Measurements from ENCODE around the gene F12. TPM values are rescaled to one million over a fixed set of nuclear protein-coding genes. Genes with fewer than 3 reads are reported as not detected.
A peak's percentile ranks its signal among the peaks of the same experiment; 100 is the strongest.

F12 gene
- total and polyA plus RNA-seq, 2 of the 8 experiments (the other 6 are each of a cell fraction or from before 2014, with no cell fraction given), result 6.5 to 7.8 TPM

DNA sequence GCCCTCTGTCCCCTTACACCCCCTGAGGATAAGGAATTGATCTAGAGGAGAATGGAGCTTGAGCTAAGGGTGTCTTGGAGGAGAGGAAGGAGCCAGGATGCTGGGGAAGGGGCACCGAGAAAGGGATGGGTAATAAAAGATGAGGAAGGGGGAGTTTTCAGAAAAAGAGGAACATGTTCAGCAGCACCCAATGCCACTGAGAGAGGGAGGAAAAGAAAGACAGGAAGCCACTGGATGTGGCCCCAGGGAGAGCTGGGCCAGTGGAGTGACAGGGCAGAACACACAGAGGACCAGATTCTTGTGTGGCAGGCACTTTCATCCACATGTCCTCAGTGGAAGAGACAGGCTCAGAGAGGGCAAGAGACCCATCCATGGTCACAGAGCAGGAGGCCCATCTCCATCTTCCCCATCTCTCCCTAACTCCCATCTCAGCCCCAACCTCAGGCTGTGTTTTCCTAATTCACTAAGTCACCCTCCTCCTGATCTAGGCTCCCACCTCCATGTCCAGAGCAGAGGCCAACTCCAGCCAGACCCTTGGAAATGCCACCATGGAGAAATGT, 16.1 kb downstream of the F12 start:
- no peak for FAIRE-seq
- no peak overlapping the region for H2AFZ ChIP-seq (ENCODE audit: low read length)
- H3K36me3 ChIP-seq (ENCODE audit: control insufficient read depth in 2 of 4, insufficient read depth in 4 of 4, low read length in 3 of 4), result no peaks in the 10 kb centered on the region
- POLR2A ChIA-PET (ENCODE audit: partially characterized antibody), result interaction anchor here (1.0 to 4.2 kb wide), 6 partner anchors 10 to 104 kb away, joined by 4 to 16 read pairs (median 4); partner anchors contain the start of genes PDLIM7 and PRR7
- peak overlapping the region; percentile 5; the same call in 1 of the 2 replicates for H2BK5ac ChIP-seq (ENCODE audit: low read depth, low read length)
- H3K23me2 ChIP-seq (ENCODE audit: low read depth, low read length), result no peaks in the 10 kb centered on the region
- H4K5ac ChIP-seq (ENCODE audit: insufficient read length, low read depth, low read length), result no peak overlapping the region
- 89% methylated on average over 1 of the region's 1 CpG; no CpG with 5 or more reads in 1 of the 2 experiments for WGBS, 2 experiments (ENCODE audit: extremely low coverage in 1 of 2, insufficient coverage in 1 of 2, insufficient read length in 1 of 2, insufficient replicate concordance in 2 of 2, low coverage in 1 of 2, low lambda C conversion rate in 2 of 2, missing lambda C conversion rate in 1 of 2)
- no peak for DNase-seq (ENCODE audit: low read depth in 1 of 2, low spot score in 2 of 2)
- peak overlapping the region; percentile 31; the same call in 1 of the 2 replicates for H2BK12ac ChIP-seq (ENCODE audit: low read depth, low read length)
- no peak overlapping the region for H3K18ac ChIP-seq (ENCODE audit: extremely low read depth, low read length)
- H2BK120ac ChIP-seq (replicated peaks; ENCODE audit: low read depth, low read length), result no peak overlapping the region
- H3K4me3 ChIP-seq (ENCODE audit: extremely low read depth in 1 of 4, insufficient read depth in 2 of 4, low read depth in 3 of 4, low read length in 4 of 4), result no peak overlapping the region
- H2AK5ac ChIP-seq (ENCODE audit: low read depth, low read length), result peak overlapping the region; percentile 17; the same call in 1 of the 2 replicates
- no peak overlapping the region for H4K91ac ChIP-seq (replicated peaks; ENCODE audit: insufficient read length, low read length)
- peaks cover 0 to 19% (median 10%) of the 10 kb centered on the region in 4 experiments; a peak in 6 of 7 replicates for H3K27me3 ChIP-seq (replicated peaks in 1 of 4; ENCODE audit: control insufficient read depth in 3 of 4, extremely low read depth in 1 of 4, insufficient read depth in 3 of 4, low read length in 3 of 4)
- peaks cover 0 to 3% (median 0%) of the 10 kb centered on the region in 4 experiments; a peak in 4 of 7 replicates for H3K4me1 ChIP-seq (replicated peaks in 1 of 4; ENCODE audit: control insufficient read depth in 3 of 4, insufficient read depth in 4 of 4, low read length in 3 of 4)
- H3K27ac ChIP-seq (ENCODE audit: low read depth, low read length), result no peak overlapping the region
- no peak overlapping the region for H4K8ac ChIP-seq (ENCODE audit: extremely low read depth, insufficient read depth, low read length)
- H3K56ac ChIP-seq (replicated peaks; ENCODE audit: insufficient read length, low read depth, low read length), result no peak overlapping the region
- H2BK20ac ChIP-seq (ENCODE audit: low read length), result no peak overlapping the region
- H4K20me1 ChIP-seq (replicated peaks in 1 of 2; ENCODE audit: control insufficient read depth in 1 of 2, insufficient read depth in 2 of 2, low read length in 2 of 2), result no peaks in the 10 kb centered on the region
- H3K14ac ChIP-seq (ENCODE audit: insufficient read length), result no peak overlapping the region
- H3K4me2 ChIP-seq (ENCODE audit: insufficient read depth in 1 of 2, low read depth in 2 of 2, low read length in 2 of 2), result no peak overlapping the region
- H3K79me1 ChIP-seq (ENCODE audit: low read depth, low read length), result no peaks in the 10 kb centered on the region
- no peak overlapping the region for H2BK15ac ChIP-seq (ENCODE audit: low read length)
- H3K9ac ChIP-seq (replicated peaks in 1 of 4; ENCODE audit: extremely low read depth in 1 of 4, low read depth in 3 of 4, low read length in 3 of 4), result no peak overlapping the region
- H3K79me2 ChIP-seq (ENCODE audit: control insufficient read depth in 1 of 2, insufficient read depth in 2 of 2, low read length in 2 of 2), result no peaks in the 10 kb centered on the region
- no peak overlapping the region for H3K23ac ChIP-seq (ENCODE audit: insufficient read length)
- CTCF ChIA-PET (ENCODE audit: partially characterized antibody), result interaction anchor here (0.8 to 18.7 kb wide), 7 partner anchors 9 to 54 kb away, joined by 3 to 430 read pairs (median 37); partner anchors contain the start of genes PFN3, PRR7 and SLC34A1
- no peaks in the 10 kb centered on the region for H3K9me3 ChIP-seq (ENCODE audit: insufficient read depth in 2 of 2, low read depth in 1 of 2, low read length in 1 of 2)
- no peak overlapping the region for H3K4ac ChIP-seq (replicated peaks; ENCODE audit: insufficient read length, low read depth, low read length)
- TF ChIP-seq BRCA1 (IDR thresholded peaks at IDR 0.05; ENCODE audit: low read depth, low read length) (no peak), ASH2L (IDR thresholded peaks at IDR 0.05; ENCODE audit: low read length) (no peak), RXRA (IDR thresholded peaks at IDR 0.05; ENCODE audit: insufficient read depth, low read depth, low read length) (no peak), SP1 (IDR thresholded peaks at IDR 0.05; ENCODE audit: low read depth, low read length) (no peak), CBX5 (IDR thresholded peaks at IDR 0.05; ENCODE audit: low read depth, low read length) (no peak)
- TF ChIP-seq, protein P1, sequence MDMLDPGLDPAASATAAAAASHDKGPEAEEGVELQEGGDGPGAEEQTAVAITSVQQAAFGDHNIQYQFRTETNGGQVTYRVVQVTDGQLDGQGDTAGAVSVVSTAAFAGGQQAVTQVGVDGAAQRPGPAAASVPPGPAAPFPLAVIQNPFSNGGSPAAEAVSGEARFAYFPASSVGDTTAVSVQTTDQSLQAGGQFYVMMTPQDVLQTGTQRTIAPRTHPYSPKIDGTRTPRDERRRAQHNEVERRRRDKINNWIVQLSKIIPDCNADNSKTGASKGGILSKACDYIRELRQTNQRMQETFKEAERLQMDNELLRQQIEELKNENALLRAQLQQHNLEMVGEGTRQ (IDR thresholded peaks at IDR 0.05; ENCODE audit: low read length), result no peak
